Karpas-422 (cell line): Measurements from ENCODE around the gene LMOD3. TPM values are rescaled to one million over a fixed set of nuclear protein-coding genes. Genes with fewer than 3 reads are reported as not detected.

ENCODE experiments used
- DNase-seq: peaks from one replicate; pipeline ENCODE4 v3.0.0-alpha.2; 2015
- H2AFZ ChIP-seq: fragments of 200-600 bp; sonication (generic); 2 replicates; pipeline ENCODE4 v1.6.1; 2014; ENCODE audit warnings: antibody characterized with exemption, low read length, mixed read lengths
- H3K27ac ChIP-seq: fragments of 200-600 bp; sonication (generic); 2 replicates; pipeline ENCODE4 v1.5.1; 2014; ENCODE audit warnings: mild to moderate bottlenecking, low read length, moderate library complexity
- H3K27me3 ChIP-seq: fragments of 200-600 bp; sonication (generic); 2 replicates; pipeline ENCODE4 v1.6.1; 2014; ENCODE audit warnings: low read length, mixed read lengths
- H3K36me3 ChIP-seq: fragments of 200-600 bp; sonication (generic); 2 replicates; pipeline ENCODE4 v1.6.1; 2014; ENCODE audit warnings: low read length, mixed read lengths; ENCODE audit not compliant: insufficient read depth
- H3K4me1 ChIP-seq: fragments of 200-600 bp; sonication (generic); 2 replicates; pipeline ENCODE4 v1.6.1; 2014; ENCODE audit warnings: mild to moderate bottlenecking, low read length, mixed read lengths
- H3K4me2 ChIP-seq: fragments of 200-600 bp; sonication (generic); 2 replicates; pipeline ENCODE4 v1.6.1; 2014; ENCODE audit warnings: low read length, low read depth, mild to moderate bottlenecking; ENCODE audit not compliant: poor library complexity, severe bottlenecking
- H3K4me3 ChIP-seq: fragments of 200-600 bp; sonication (generic); 2 replicates; pipeline ENCODE4 v1.5.1; 2014; ENCODE audit warnings: mild to moderate bottlenecking, antibody characterized with exemption, low read length, mixed read lengths
- H3K79me2 ChIP-seq: fragments of 200-600 bp; sonication (generic); 2 replicates; pipeline ENCODE4 v1.6.1; 2014; ENCODE audit warnings: mild to moderate bottlenecking, low read length, mixed read lengths
- H3K9ac ChIP-seq: fragments of 200-600 bp; sonication (generic); 2 replicates; pipeline ENCODE4 v1.6.0; 2014; ENCODE audit warnings: low read length
- H3K9me2 ChIP-seq: fragments of 200-600 bp; sonication (generic), shearing (Covaris generic); replicated peaks from 2 replicates; pipeline ENCODE4 v1.6.0; 2014; ENCODE audit warnings: mild to moderate bottlenecking, low read length, moderate library complexity; ENCODE audit not compliant: insufficient read depth
- H3K9me3 ChIP-seq: fragments of 300-700, 200-600 bp; sonication (generic); 2 replicates; pipeline ENCODE4 v1.6.1; 2014; ENCODE audit warnings: low read length, mixed read lengths
- H4K20me1 ChIP-seq: fragments of 200-600 bp; sonication (generic); 2 replicates; pipeline ENCODE4 v1.6.1; 2014; ENCODE audit warnings: mild to moderate bottlenecking, antibody characterized with exemption, low read length, low read depth; ENCODE audit not compliant: insufficient read depth
- total RNA-seq: library from RNA; depleted of rRNA; stranded (reverse); fragments of >200 nt; shearing (Covaris generic); gene quantifications from 2 replicates; pipeline ENCODE4 v1.2.3, GENCODE V29; 2014; ENCODE audit warnings: low replicate concordance

Gene LMOD3
- total RNA-seq, 1 experiment from 2014 or later: not detected

DNA sequence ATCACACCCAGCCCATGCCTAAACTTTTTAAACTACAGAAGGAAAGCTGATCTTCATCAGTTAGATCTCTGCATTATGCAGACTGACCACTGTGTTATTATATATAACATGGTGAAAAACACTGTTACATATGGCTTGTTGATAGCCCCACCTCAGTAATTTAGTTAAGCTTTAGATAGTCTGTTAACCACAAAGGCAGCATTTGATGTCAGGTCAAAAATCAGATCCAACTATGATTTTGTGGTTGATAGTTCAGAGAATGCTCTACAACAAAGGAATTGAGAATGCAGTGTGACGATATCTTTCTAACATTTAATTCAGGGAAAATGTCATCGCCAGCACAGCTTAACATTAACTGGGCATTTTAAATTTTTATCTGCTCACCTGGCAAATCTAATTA, 37.7 kb upstream of the LMOD3 start:
- no peak overlapping the region for H3K4me3 ChIP-seq
- no peak overlapping the region for H2AFZ ChIP-seq
- no peaks in the 10 kb centered on the region for H3K79me2 ChIP-seq
- H3K4me2 ChIP-seq: no peak overlapping the region
- H4K20me1 ChIP-seq: no peaks in the 10 kb centered on the region
- no peak overlapping the region for H3K9ac ChIP-seq
- no peaks in the 10 kb centered on the region for H3K27me3 ChIP-seq
- no peaks in the 10 kb centered on the region for H3K4me1 ChIP-seq
- no peaks in the 10 kb centered on the region for H3K9me2 ChIP-seq
- H3K9me3 ChIP-seq: no peaks in the 10 kb centered on the region
- DNase-seq: no peak
- no peak overlapping the region for H3K27ac ChIP-seq
- H3K36me3 ChIP-seq: no peaks in the 10 kb centered on the region

DNA sequence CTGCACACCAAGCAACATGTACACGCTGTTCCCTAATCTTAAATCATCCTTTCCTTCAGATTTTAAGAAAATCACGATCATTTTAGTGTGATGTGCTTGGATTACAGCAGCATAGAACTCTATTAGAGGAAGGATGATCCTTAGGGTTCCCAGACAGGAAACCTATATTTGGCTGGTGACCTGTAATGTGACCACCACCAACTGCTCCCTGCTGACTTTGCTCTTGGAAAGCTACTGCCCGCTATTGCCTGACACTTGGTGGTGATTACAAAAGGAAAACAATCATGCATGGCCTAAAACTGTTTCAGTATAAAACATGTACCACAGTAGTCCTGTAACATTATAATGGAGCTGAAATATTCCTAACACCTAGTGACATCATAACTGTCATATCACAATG, 27.2 kb upstream of the LMOD3 start:
- Histone ChIP-seq H2AFZ (no peak overlapping the region), H3K4me3 (no peak overlapping the region), H3K27ac (no peak overlapping the region), H3K27me3 (no peaks in the 10 kb centered on the region), H3K9ac (no peak overlapping the region), H3K4me2 (no peak overlapping the region), H3K79me2 (no peaks in the 10 kb centered on the region), H3K4me1 (peaks cover 15% of the 10 kb centered on the region), H4K20me1 (no peaks in the 10 kb centered on the region), H3K9me3 (no peaks in the 10 kb centered on the region), H3K9me2 (no peaks in the 10 kb centered on the region), H3K36me3 (no peaks in the 10 kb centered on the region)
- no peak for DNase-seq

DNA sequence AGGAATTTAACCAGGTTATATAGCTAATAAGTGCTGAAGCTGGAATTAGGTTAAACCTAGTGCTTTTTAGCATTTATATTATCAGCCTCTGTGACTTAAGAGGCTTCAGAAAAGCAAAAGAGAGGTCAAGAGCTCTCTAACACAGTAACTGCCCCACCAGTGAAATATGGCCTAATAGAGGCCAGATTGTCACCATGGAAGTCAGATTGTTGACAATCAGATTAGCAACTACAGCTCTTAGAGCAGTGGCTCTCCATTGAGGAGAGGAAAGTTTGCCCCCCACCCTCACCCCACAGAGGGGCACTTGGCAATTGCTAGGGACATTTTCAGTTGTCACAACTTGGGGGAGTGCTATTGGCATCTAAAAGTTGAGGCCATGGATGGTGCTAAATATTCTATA, 23.3 kb upstream of the LMOD3 start:
- Histone ChIP-seq H3K9ac (no peak overlapping the region), H3K4me1 (no peaks in the 10 kb centered on the region), H3K79me2 (no peaks in the 10 kb centered on the region), H4K20me1 (no peaks in the 10 kb centered on the region), H3K36me3 (no peaks in the 10 kb centered on the region), H3K27ac (no peak overlapping the region), H3K4me3 (no peak overlapping the region), H3K9me3 (no peaks in the 10 kb centered on the region), H3K4me2 (no peak overlapping the region), H3K27me3 (no peaks in the 10 kb centered on the region), H3K9me2 (no peaks in the 10 kb centered on the region), H2AFZ (no peak overlapping the region)
- DNase-seq: no peak

DNA sequence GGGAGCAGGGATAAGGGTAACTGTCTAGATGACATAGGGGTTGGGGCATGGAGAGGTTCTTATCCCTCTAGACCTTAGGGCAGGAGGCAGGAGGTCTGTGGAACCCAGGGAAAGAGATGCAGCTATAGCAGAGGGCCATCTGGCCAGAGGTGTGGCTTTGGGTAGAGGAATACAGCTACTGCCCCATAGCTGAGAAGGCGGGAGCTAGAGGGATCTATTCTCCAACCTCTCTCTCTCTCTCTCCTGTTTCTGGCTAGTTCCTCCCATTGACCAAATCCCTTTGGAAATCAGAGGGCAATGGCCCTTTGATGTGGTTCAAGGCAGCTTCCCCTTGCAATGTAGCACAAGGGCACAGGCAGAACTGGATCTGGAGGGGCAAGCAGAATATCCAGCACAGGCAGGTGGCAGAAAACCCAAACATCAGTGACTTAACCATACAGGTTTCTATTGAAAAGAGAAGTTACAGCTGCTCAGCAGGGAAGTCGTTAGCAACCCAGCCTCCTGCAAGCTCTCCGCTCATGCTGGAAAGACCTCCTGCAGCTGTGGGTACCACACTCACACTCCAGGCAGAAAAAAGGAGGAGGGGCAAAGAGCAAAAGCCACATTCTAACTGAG, 22.3 kb upstream of the LMOD3 start:
- no peaks in the 10 kb centered on the region for H3K27me3 ChIP-seq
- no peaks in the 10 kb centered on the region for H3K36me3 ChIP-seq
- H3K9ac ChIP-seq: no peak overlapping the region
- no peaks in the 10 kb centered on the region for H3K9me2 ChIP-seq
- no peak for DNase-seq
- no peak overlapping the region for H3K4me3 ChIP-seq
- no peak overlapping the region for H2AFZ ChIP-seq
- no peaks in the 10 kb centered on the region for H4K20me1 ChIP-seq
- no peaks in the 10 kb centered on the region for H3K4me1 ChIP-seq
- no peaks in the 10 kb centered on the region for H3K79me2 ChIP-seq
- no peaks in the 10 kb centered on the region for H3K9me3 ChIP-seq
- no peak overlapping the region for H3K4me2 ChIP-seq
- no peak overlapping the region for H3K27ac ChIP-seq

DNA sequence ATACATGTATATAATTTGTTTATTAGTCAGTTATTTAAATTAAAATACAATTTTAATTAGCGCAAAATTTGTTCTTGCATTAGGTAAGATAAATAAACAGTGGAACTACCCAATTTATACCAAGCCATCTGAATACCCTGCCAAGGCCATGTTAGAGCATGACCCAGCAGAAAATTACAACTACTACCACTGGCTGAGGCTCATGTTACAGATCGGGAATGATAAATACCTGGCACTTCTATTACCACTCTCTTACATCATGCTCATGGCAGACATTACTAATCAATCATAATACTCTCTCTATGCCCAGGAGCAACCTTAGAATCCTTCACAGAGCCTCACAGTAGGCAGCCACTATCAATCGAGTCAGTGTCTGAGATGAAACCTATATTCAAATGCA, 21.2 kb upstream of the LMOD3 start:
- no peak overlapping the region for H2AFZ ChIP-seq

DNA sequence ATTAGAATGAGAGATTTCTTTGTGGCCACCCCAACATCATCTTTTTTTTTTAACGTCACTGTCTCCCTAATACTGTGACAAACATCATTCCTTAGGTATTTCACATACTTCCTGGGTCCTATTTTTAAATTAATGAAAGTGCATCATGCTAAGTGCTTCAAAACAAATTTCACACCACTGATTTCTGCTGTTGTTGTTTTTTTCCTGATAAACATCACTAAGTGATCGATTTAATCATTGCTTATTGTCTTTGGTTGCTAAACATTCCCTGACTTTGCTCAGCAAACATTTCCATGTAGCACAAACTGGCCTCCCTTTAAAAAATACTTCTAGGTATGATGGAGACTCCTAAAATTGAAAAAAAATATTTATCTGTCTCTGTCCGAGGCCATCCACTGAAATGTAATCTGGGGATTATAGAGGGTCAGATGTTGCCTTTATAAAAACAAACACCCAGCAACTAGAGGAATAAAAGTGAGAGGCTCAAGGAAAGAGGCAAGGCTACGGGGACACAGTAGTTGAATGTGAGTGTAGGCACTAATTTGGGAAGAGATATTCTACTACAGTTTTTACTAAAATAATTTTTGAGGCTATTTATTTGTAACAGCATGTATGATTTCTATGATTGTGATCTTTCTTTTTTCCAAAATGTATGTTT, 20.5 kb upstream of the LMOD3 start:
- Histone ChIP-seq H3K27me3 (no peaks in the 10 kb centered on the region), H4K20me1 (no peaks in the 10 kb centered on the region), H3K27ac (no peak overlapping the region), H3K4me3 (no peak overlapping the region), H2AFZ (no peak overlapping the region), H3K4me2 (no peak overlapping the region), H3K4me1 (no peaks in the 10 kb centered on the region), H3K9ac (no peak overlapping the region), H3K79me2 (no peaks in the 10 kb centered on the region), H3K9me3 (no peaks in the 10 kb centered on the region), H3K9me2 (no peaks in the 10 kb centered on the region), H3K36me3 (no peaks in the 10 kb centered on the region)
- DNase-seq: no peak

More for the DNA sequence above, 21.2 kb upstream of the LMOD3 start:
- Histone ChIP-seq H3K36me3 (no peaks in the 10 kb centered on the region), H4K20me1 (no peaks in the 10 kb centered on the region), H3K9ac (no peak overlapping the region), H3K4me1 (no peaks in the 10 kb centered on the region), H3K4me2 (no peak overlapping the region), H3K4me3 (no peak overlapping the region), H3K9me3 (no peaks in the 10 kb centered on the region), H3K9me2 (no peaks in the 10 kb centered on the region), H3K27me3 (no peaks in the 10 kb centered on the region), H3K27ac (no peak overlapping the region), H3K79me2 (no peaks in the 10 kb centered on the region)
- no peak for DNase-seq

DNA sequence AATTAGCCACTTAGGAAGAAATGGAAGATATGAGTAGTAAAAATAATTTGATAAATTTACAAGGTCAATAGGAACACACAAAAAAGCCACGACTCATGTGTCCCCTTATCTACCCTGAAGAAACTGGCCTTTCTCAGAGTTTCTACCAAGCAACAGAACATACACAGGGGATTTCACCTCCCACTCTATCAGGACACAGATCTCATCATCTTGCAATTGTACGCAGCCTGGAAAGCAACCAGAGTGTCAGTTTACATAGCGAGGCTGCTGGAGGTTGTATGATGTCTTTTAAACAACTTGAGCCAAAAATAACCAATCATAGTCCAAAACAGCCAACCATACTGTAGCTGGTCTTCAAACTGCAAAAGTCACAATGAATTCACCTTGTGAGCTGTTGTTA, 19.7 kb upstream of the LMOD3 start:
- Histone ChIP-seq H4K20me1 (no peaks in the 10 kb centered on the region), H3K4me3 (no peak overlapping the region), H3K27me3 (no peaks in the 10 kb centered on the region), H3K9ac (no peak overlapping the region), H3K9me2 (no peaks in the 10 kb centered on the region), H2AFZ (no peak overlapping the region), H3K9me3 (no peaks in the 10 kb centered on the region), H3K79me2 (no peaks in the 10 kb centered on the region), H3K36me3 (no peaks in the 10 kb centered on the region), H3K4me1 (no peaks in the 10 kb centered on the region), H3K27ac (no peak overlapping the region), H3K4me2 (no peak overlapping the region)
- DNase-seq: no peak

DNA sequence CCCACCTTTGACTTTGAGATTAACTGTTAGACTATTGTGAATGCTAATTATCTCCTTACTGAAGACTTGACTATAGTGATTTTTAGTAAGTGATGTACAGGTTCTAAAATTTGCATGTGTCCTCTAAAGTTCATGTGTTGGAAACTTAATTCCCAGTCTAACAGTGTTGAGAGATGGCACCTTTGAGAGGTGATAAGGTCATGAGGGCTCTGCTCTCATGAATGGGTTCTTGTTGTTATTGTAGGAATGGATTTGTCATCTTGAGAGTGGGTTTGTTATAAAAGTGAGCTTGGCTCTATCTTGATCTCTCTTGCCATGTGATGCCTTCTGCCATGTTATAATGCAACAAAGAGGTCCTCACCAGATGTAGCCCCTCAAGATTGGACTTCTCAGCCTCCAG, 18.9 kb upstream of the LMOD3 start:
- H3K4me1 ChIP-seq: no peaks in the 10 kb centered on the region
- no peaks in the 10 kb centered on the region for H3K79me2 ChIP-seq
- no peaks in the 10 kb centered on the region for H3K27me3 ChIP-seq
- H3K9me2 ChIP-seq: no peaks in the 10 kb centered on the region
- no peak overlapping the region for H3K4me2 ChIP-seq
- H3K9me3 ChIP-seq: no peaks in the 10 kb centered on the region
- H3K4me3 ChIP-seq: no peak overlapping the region
- no peak overlapping the region for H2AFZ ChIP-seq
- H3K36me3 ChIP-seq: no peaks in the 10 kb centered on the region
- no peaks in the 10 kb centered on the region for H4K20me1 ChIP-seq
- no peak overlapping the region for H3K9ac ChIP-seq
- no peak for DNase-seq
- no peak overlapping the region for H3K27ac ChIP-seq
